GM19328 (cell line): ENCODE data around the gene FBXO41.
A peak's percentile ranks its signal among the peaks of the same experiment; 100 is the strongest.

Experiments used
- ATAC-seq: cut with Tn5 transposase; IDR thresholded peaks from one replicate; pipeline ENCODE4 v1.9.1; 2021; ENCODE audit warnings: mild to moderate bottlenecking, moderate library complexity; ENCODE audit not compliant: unreplicated experiment

The FBXO41 gene

GRCh38 chr2:73284296-73285158 is at the start of gene FBXO41:
TSS of gene FBXO41 (minus strand) at chr2:73284478. CDS start at chr2:73269630, 14,848 bp downstream.
- peak; percentile 66 for ATAC-seq

GRCh38 chr2:73334045-73334444 is 49.8 kb upstream of the FBXO41 start:
- no peak for ATAC-seq

- ATAC-seq, result no peak
Measured at GRCh38 chr2:73333564-73333963, 49.3 kb upstream of the FBXO41 start.

GRCh38 chr2:73324126-73324725 is 39.9 kb upstream of the FBXO41 start:
- no peak for ATAC-seq

- no peak for ATAC-seq
Measured at GRCh38 chr2:73323551-73323950, 39.3 kb upstream of the FBXO41 start.

- ATAC-seq, result no peak
Measured at GRCh38 chr2:73314441-73314840, 30.2 kb upstream of the FBXO41 start.

GRCh38 chr2:73307720-73308119 is 23.4 kb upstream of the FBXO41 start:
- ATAC-seq, result no peak

- ATAC-seq, result no peak
Measured at GRCh38 chr2:73301636-73302035, 17.4 kb upstream of the FBXO41 start.

GRCh38 chr2:73300926-73301325 is 16.6 kb upstream of the FBXO41 start:
- no peak for ATAC-seq

- ATAC-seq, result no peak
Measured at GRCh38 chr2:73297586-73297985, 13.3 kb upstream of the FBXO41 start.

DNA sequence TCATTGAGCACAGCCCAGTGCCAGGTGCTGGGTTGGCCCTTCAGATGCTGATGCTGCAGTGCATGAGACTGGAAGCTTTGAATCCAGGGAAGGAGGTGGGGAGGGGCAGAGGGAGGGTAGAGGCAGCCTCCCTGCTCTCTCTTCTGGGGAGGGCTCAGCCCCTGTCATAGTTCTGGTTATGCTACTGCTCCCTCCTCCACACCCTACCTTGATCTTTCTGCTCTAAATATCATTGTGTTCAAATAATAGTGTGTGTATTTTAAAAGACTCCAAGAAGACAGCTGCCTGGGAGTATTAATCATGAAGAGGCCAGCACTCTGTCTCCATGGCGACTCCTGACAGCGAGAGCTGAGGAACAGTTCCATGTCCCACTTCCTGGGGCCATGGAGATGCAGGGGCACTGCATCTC is 12.9 kb upstream of the FBXO41 start:
- no peak for ATAC-seq

GRCh38 chr2:73295751-73296400 is 11.6 kb upstream of the FBXO41 start:
- ATAC-seq, result no peak

DNA sequence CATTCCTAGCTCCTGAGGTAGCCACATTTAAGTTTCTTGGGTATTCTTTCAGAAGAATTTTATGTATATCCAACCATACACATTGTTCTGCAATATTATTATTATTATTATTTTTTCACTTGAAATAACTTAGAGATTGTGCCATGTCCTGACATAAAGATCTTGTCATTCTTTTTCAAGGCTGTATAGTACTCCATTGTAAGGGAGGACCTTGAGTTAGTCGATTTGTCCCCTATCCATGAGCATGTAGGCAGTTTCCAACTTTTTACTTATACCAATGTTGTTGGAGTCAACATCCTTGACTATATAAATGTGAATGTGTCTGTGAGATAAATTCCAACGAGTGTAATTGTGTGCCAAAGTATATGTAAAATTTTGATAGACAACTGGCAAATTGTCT is 10.0 kb upstream of the FBXO41 start:
- no peak for ATAC-seq

- peak; percentile 91 for ATAC-seq
Measured at GRCh38 chr2:73293534-73294171, 9.4 kb upstream of the FBXO41 start, which contains the start of gene EGR4. TSS of gene EGR4 (minus strand) at chr2:73293548. CDS start at chr2:73293317, 231 bp downstream.

DNA sequence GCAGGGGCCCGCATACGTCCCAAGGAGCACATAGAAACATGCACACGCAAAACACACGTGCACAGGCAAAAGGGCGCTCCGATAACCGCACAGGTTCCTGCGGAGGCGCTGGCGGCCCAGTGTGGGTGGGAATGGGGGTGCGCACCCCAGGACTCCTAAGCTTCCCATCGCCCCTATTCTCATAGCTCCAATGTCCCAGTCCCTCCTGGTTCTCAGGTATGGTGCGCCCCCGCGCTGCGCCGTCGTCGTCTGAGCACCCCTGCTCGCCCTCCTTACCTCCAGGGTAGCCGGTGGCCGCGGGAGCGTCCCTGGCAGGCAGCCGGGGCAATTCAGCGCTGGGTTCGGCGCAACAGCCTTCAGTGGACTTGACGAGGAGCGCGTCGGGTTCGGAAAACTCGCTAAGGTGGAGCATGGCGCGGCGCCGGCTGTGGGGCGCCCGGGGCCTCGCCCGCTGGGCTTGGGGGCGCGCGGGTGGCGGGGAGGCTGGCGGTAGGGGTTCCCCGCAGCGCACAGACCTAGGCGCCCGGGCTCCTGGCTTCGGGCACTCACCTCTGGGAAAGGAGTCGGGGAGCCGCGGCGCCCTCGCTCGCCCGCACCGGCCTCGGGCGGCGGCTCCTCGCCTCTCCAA is 8.7 kb upstream of the FBXO41 start:
- no peak for ATAC-seq

GRCh38 chr2:73292316-73292905 is 8.1 kb upstream of the FBXO41 start:
- ATAC-seq, result no peak

GRCh38 chr2:73291461-73292315 is 7.4 kb upstream of the FBXO41 start:
- no peak for ATAC-seq

DNA sequence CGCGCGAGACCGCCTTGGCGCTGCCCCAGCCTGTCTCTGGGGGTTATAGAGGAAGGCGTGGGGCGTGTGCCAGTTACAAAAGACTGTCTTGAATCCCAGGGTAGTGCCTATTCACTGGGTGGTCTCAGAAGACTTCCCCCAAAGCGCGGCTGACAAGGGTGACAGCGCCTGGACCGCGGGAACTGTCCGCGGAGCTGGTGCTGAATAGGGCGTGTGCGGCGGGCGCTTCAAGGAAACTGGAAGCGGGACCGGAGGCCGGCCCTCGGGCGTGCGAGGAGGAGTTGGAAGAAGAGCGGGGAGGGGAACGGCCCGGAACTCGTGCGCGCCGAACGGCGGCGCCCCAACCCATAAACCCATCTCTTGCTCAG is 6.8 kb upstream of the FBXO41 start:
- no peak for ATAC-seq

DNA sequence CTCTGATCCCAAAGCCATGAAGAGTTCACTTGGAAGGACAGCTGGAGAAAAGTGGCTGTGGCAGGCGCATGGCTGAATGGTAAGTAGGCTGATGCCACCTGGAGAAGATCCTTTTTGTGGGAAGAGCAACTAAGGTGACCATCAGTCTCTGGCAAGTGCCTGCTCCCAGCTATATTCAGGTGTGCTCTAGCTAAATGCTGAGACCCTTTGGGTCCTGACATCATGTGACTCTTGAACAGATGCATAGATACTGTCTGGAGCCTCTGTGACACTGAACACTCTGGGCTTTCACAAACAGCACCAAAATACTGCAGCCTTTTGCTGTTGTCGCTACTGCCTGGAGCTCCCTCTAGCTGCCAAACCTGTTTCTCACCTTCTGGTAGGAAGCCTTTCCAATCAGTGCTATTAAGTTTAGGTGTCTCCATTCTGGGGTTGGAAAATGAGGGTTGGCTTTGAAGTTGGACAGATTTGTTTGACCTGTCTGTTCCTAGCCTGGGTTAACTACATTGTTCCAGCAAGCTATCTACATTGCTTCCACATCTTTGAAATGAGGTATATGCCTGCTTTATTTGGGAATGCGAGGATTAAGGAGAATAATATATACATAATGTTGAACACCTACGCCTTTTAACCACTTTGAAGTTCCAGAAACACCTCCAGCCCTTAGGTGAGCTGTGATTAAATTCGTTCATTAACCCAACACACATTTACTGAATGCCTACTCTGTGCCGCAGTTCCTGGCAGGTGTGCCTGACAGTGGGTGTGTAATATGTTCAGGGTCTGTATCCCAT is 6.0 kb upstream of the FBXO41 start:
- no peak for ATAC-seq
